Large intestine (tissue), 3 donors: ENCODE data around the gene MAP4K4. TPM values are rescaled to one million over a fixed set of nuclear protein-coding genes. Genes with fewer than 3 reads are reported as not detected.

Experiments
- DNase-seq, 2 donors: peaks; one replicate each; pipeline versions ENCODE4 v3.0.0 to v3.0.0-alpha.2; 2013
- H3K27ac ChIP-seq: one replicate; pipeline ENCODE4 v1.5.1; 2013; ENCODE audit warnings: low read length
- H3K27me3 ChIP-seq: 2 replicates; pipeline ENCODE4 v1.6.1; 2013; ENCODE audit warnings: low read length; ENCODE audit not compliant: control insufficient read depth, insufficient read depth
- H3K36me3 ChIP-seq: 2 replicates; pipeline ENCODE4 v1.6.1; 2013; ENCODE audit warnings: low read length; ENCODE audit not compliant: control insufficient read depth, insufficient read depth
- H3K4me1 ChIP-seq: one replicate; pipeline ENCODE4 v1.6.1; 2013; ENCODE audit warnings: low read length; ENCODE audit not compliant: control insufficient read depth, insufficient read depth
- H3K4me3 ChIP-seq: one replicate; pipeline ENCODE4 v1.5.1; 2013; ENCODE audit warnings: low read length
- H3K9me3 ChIP-seq: one replicate; pipeline ENCODE4 v1.6.1; 2013; ENCODE audit warnings: mild to moderate bottlenecking, low read depth, low read length, moderate library complexity; ENCODE audit not compliant: control insufficient read depth
- WGBS: methylation state at CpG from one replicate; pipeline ENCODE4 v1.1.5; 2013; ENCODE audit warnings: low lambda C conversion rate; ENCODE audit not compliant: insufficient coverage; 5-methylcytosine and 5-hydroxymethylcytosine counted together
- polyA plus RNA-seq: library from polyadenylated mRNA; unstranded; fragments of 120-200 nt; gene quantifications from one replicate; pipeline ENCODE4 v1.2.1, GENCODE V29; 2013

The MAP4K4 gene
- polyA plus RNA-seq, 1 donor = 39.5 TPM

DNA sequence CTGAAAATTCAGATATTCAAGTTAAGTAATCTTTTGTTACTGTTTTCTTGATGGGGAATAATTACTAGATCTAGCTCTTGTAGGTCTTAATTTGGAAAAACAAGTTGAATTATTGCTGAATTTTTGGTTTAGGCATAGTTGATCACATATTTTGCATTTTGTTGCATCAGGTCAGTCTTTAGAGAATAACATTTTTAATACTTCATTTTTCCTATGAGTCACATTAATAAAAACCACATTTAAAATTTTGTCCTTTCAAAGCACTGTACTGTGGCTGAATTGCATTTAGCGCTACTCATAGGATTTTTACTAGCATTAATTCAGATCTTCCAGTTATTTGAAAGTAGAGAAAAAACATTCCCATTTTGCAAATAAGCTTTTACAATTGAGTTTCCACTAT, 23.2 kb downstream of the MAP4K4 start:
- H3K27me3 ChIP-seq = no peaks in the 10 kb centered on the region
- no peak overlapping the region for H3K4me3 ChIP-seq
- no peak for DNase-seq
- WGBS = no CpG with 5 or more reads among the region's 1 CpG
- no peaks in the 10 kb centered on the region for H3K9me3 ChIP-seq
- H3K36me3 ChIP-seq = no peaks in the 10 kb centered on the region
- H3K27ac ChIP-seq = no peak overlapping the region
- no peaks in the 10 kb centered on the region for H3K4me1 ChIP-seq

- WGBS = no CpG with 5 or more reads among the region's 4 CpGs
- Histone ChIP-seq H3K27me3 (no peaks in the 10 kb centered on the region), H3K4me3 (no peak overlapping the region), H3K27ac (no peak overlapping the region), H3K9me3 (no peaks in the 10 kb centered on the region), H3K4me1 (no peaks in the 10 kb centered on the region), H3K36me3 (no peaks in the 10 kb centered on the region)
- DNase-seq = no peak
Observed at GRCh38 chr2:101722864-101723263, 25.4 kb downstream of the MAP4K4 start.

DNA sequence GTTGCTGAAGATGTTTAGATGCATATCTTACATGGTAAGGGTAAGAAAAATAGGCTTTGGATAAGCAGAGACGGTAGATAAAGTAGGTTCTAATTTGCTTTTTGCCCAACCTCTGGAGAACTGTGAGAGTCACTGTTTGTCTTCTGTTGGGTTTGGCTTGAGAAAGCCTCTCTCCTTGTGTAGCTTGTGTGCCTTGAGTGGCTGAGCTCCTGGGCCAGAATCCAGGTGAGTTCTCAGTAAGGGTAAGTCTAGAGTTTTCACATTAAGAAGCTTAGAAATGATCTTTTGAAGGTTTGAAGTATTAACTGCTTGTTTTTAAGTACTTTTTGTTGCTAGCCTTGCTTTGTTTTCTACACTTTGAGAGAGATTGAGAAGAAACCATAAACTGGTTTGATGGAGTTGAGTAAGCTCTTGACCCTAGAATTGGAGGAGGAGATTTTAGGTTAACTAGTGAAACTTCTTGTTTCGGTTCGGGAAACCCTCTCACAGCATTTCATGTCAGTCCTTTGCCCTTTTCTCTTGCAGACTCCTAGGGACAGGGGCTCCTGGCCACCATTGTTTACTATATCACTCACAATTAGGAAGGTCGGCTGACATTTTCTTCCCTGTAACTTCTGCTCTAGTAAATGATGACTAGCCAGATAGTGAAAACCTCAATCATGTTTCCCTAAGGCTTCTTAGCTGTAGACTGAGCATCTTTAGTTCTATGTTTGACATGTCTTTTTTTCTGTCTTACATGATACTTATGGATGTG, 26.0 kb downstream of the MAP4K4 start:
- Histone ChIP-seq H3K27ac (no peak overlapping the region), H3K27me3 (no peaks in the 10 kb centered on the region), H3K9me3 (no peaks in the 10 kb centered on the region), H3K4me1 (no peaks in the 10 kb centered on the region), H3K4me3 (no peak overlapping the region), H3K36me3 (no peaks in the 10 kb centered on the region)
- DNase-seq = no peak
- no CpG with 5 or more reads among the region's 4 CpGs for WGBS

DNA sequence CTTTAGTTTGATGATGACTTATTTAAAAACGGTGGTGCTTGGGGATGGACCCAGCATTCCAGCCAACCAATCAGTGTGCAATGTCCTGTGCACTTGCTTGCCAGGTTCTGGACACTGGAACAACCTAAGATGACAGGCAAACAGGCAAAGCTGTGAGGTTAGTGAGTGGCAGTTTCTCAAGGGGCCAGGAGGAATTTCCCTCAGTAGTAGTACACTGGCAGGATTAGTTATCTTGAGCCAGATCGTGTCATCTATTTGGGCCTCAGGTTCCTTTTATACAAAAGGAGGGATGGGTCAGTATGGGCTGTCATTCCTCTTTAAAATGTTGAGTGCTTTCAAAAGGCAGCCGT, 26.6 kb downstream of the MAP4K4 start:
- WGBS = no CpG with 5 or more reads among the region's 3 CpGs
- Histone ChIP-seq H3K4me1 (no peaks in the 10 kb centered on the region), H3K27me3 (no peaks in the 10 kb centered on the region), H3K9me3 (no peaks in the 10 kb centered on the region), H3K4me3 (no peak overlapping the region), H3K36me3 (no peaks in the 10 kb centered on the region), H3K27ac (no peak overlapping the region)
- DNase-seq = no peak

- WGBS = 100% methylated on average over 1 of the region's 3 CpGs
- no peak for DNase-seq
- Histone ChIP-seq H3K27me3 (no peaks in the 10 kb centered on the region), H3K27ac (no peak overlapping the region), H3K36me3 (no peaks in the 10 kb centered on the region), H3K4me3 (no peak overlapping the region), H3K4me1 (no peaks in the 10 kb centered on the region), H3K9me3 (no peaks in the 10 kb centered on the region)
Observed at GRCh38 chr2:101725038-101725437, 27.5 kb downstream of the MAP4K4 start.

- Histone ChIP-seq H3K27me3 (no peaks in the 10 kb centered on the region), H3K9me3 (no peaks in the 10 kb centered on the region), H3K36me3 (no peaks in the 10 kb centered on the region), H3K27ac (no peak overlapping the region), H3K4me3 (no peak overlapping the region), H3K4me1 (no peaks in the 10 kb centered on the region)
- no peak for DNase-seq
- 40% methylated on average over 1 of the region's 5 CpGs for WGBS
Observed at GRCh38 chr2:101725515-101726192, 28.1 kb downstream of the MAP4K4 start.

GRCh38 chr2:101728865-101729264, 31.4 kb downstream of the MAP4K4 start:
- Histone ChIP-seq H3K36me3 (no peaks in the 10 kb centered on the region), H3K27me3 (no peaks in the 10 kb centered on the region), H3K27ac (no peak overlapping the region), H3K4me3 (no peak overlapping the region), H3K9me3 (no peaks in the 10 kb centered on the region), H3K4me1 (peaks cover 5% of the 10 kb centered on the region)
- WGBS = 100% methylated on average over 1 of the region's 1 CpG
- no peak for DNase-seq

DNA sequence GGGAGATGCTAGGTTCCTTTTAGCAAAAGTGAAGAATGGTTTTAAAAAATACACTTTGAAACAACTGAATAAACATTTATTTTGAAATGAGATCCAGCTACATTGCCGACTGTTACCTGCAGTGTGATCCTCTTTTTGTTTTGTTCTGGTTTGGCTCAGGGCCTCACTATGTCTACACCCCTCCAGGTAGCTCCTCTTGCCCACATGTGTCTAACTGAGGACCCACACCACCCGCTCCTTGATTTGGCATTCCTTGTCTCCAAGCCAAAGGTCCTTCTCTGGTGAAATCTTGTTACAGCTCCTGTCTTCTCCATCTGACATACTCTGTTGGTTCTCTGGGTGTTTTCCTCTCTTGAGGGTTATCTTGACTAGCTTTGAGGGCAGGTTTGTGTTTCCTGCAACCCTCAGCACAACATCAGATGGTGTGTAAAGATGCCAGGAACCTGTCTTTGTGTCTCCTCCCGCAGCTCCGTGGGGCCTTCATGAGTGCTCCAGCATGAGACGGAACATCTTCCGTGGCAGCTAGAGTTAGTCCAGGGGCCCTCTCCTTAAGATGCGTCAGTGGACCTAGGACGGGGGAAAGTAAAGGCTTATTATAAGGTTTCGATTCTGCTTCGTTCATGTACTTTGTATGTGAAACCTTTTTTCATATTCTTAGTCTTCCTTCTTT, 32.1 kb downstream of the MAP4K4 start:
- no peaks in the 10 kb centered on the region for H3K27me3 ChIP-seq
- H3K36me3 ChIP-seq = no peaks in the 10 kb centered on the region
- no peak for DNase-seq
- H3K4me1 ChIP-seq = peaks cover 5% of the 10 kb centered on the region
- 71% methylated on average over 1 of the region's 10 CpGs for WGBS
- no peaks in the 10 kb centered on the region for H3K9me3 ChIP-seq
- H3K4me3 ChIP-seq = no peak overlapping the region
- no peak overlapping the region for H3K27ac ChIP-seq

- Histone ChIP-seq H3K4me1 (peaks cover 5% of the 10 kb centered on the region), H3K27me3 (no peaks in the 10 kb centered on the region)
- 100% methylated on average over 1 of the region's 9 CpGs for WGBS
Observed at GRCh38 chr2:101731221-101732054, 33.9 kb downstream of the MAP4K4 start.

DNA sequence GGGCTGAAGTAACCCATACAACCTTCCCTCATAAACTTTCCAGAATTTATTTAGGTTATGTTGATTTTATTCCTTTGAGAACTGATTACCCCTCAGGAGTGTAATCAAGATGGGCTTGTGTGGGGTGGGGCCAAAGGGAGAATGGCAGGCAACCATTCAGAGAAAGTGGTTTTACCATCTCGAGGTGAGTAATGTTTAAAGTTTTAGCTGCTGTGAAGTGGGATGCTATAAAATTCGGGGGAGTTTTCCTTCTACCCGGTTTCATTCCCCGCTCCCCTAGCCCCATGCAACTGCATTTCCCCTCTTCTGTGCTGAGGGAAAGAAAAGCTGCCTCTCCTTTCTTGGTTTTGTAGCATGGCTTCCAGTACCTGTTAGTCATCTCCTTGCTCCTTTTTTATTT, 34.7 kb downstream of the MAP4K4 start:
- Histone ChIP-seq H3K27me3 (no peaks in the 10 kb centered on the region), H3K27ac (no peak overlapping the region), H3K9me3 (no peaks in the 10 kb centered on the region), H3K4me1 (peaks cover 8% of the 10 kb centered on the region), H3K4me3 (no peak overlapping the region), H3K36me3 (no peaks in the 10 kb centered on the region)
- no peak for DNase-seq
- WGBS = no CpG with 5 or more reads among the region's 4 CpGs

More at GRCh38 chr2:101731221-101732054, 33.9 kb downstream of the MAP4K4 start:
- H3K9me3 ChIP-seq = no peaks in the 10 kb centered on the region
- H3K36me3 ChIP-seq = no peaks in the 10 kb centered on the region
- H3K27ac ChIP-seq = no peak overlapping the region
- no peak overlapping the region for H3K4me3 ChIP-seq
- DNase-seq = no peak
